Measurements from ENCODE around the gene HOXA5. TPM values are rescaled to one million over a fixed set of nuclear protein-coding genes. Genes with fewer than 3 reads are reported as not detected.

Gene HOXA5
- total and polyA plus RNA-seq, 2 donors (not counting 3 experiments of a cell fraction or from before 2014, with no cell fraction given) = 18.6 to 18.8 TPM

- Histone ChIP-seq H4K20me1 (replicated peaks; ENCODE audit: control insufficient read depth, extremely low read depth, insufficient read depth, low read length) (no peaks in the 10 kb centered on the region), H3K27me3 (ENCODE audit: control insufficient read depth in 2 of 2, insufficient read depth in 2 of 2, low read length in 2 of 2) (no peaks in the 10 kb centered on the region), H3K36me3 (ENCODE audit: control insufficient read depth in 2 of 2, extremely low read depth in 1 of 2, insufficient read depth in 2 of 2, low read length in 2 of 2) (peaks cover 0 to 5% of the 10 kb centered on the region in 2 experiments), H3K9ac (replicated peaks; ENCODE audit: extremely low read depth, insufficient read depth, low read length) (peak overlapping the region; percentile 80), H3K4me3 (replicated peaks in 1 of 3; ENCODE audit: insufficient read depth in 1 of 3, low read depth in 1 of 3, low read length in 3 of 3) (peak overlapping the region in 2 of 3 experiments; percentile 3 to 84), H2AFZ (ENCODE audit: low read depth, low read length) (no peak overlapping the region), H3K9me3 (replicated peaks; ENCODE audit: control insufficient read depth, insufficient read depth, low read length) (no peaks in the 10 kb centered on the region), H3K4me1 (ENCODE audit: control insufficient read depth, extremely low read depth, insufficient read depth, low read length) (peaks cover 76% of the 10 kb centered on the region), H3K79me2 (ENCODE audit: control insufficient read depth, insufficient read depth, low read length) (peaks cover 76% of the 10 kb centered on the region), H3K27ac (ENCODE audit: insufficient read depth, low read depth, low read length) (peak overlapping the region; percentile 96), H3K4me2 (ENCODE audit: insufficient read depth, low read length) (peak overlapping the region; percentile 97), H3K9me1 (replicated peaks; ENCODE audit: control insufficient read depth, extremely low read depth, insufficient read depth, low read length) (no peaks in the 10 kb centered on the region)
- DNase-seq (ENCODE audit: low read depth, low spot score) = peak; percentile 75
- CTCF ChIA-PET = interaction anchor here (0.9 to 3.7 kb wide), 4 partner anchors 8 to 742 kb away, joined by 3 to 36 read pairs (median 6); partner anchors contain the start of gene HOXA1
- FAIRE-seq = peak; percentile 55
- POLR2A ChIA-PET = interaction anchor here (1.4 kb wide), 1 partner anchor 54 kb away, joined by 4 read pairs; the partner anchor contains the start of gene HOXA9
- dilution Hi-C loops (cut with MboI; ENCODE audit: extremely low pct_ligation_motif_present, low sequenced_read_pairs) = no loop called here
- no TSS peak for BruUV-seq (replicated peaks)
- no peak for TF ChIP-seq POLR2AphosphoS5 (IDR thresholded peaks at IDR 0.05; ENCODE audit: insufficient read depth, low read depth, low read length)
- no peak for TF ChIP-seq POLR2A (IDR thresholded peaks at IDR 0.05; ENCODE audit: low read depth, low read length)
- intact Hi-C loops (cut with micrococcal nuclease) = loop anchor here (10.0 kb wide), 1 partner anchor 957 kb away; the partner anchor contains the start of gene NFE2L3
Observed at GRCh38 chr7:27111751-27112277, 31.7 kb downstream of the HOXA5 start.

- peak overlapping the region in 2 of 3 experiments; percentile 3 to 84 for H3K4me3 ChIP-seq (replicated peaks in 1 of 3; ENCODE audit: insufficient read depth in 1 of 3, low read depth in 1 of 3, low read length in 3 of 3)
- peaks cover 76% of the 10 kb centered on the region for H3K4me1 ChIP-seq (ENCODE audit: control insufficient read depth, extremely low read depth, insufficient read depth, low read length)
- ChIA-PET CTCF (interaction anchor here (0.8 to 3.7 kb wide), 7 partner anchors 9 to 429 kb away, joined by 3 to 36 read pairs (median 5); partner anchors contain the start of genes HOXA1 and HOXA4), POLR2A (interaction anchor here (1.4 kb wide), 1 partner anchor 54 kb away, joined by 4 read pairs; the partner anchor contains the start of gene HOXA9)
- peaks cover 74% of the 10 kb centered on the region for H3K79me2 ChIP-seq (ENCODE audit: control insufficient read depth, insufficient read depth, low read length)
- no TSS peak for BruUV-seq (replicated peaks)
- H3K4me2 ChIP-seq (ENCODE audit: insufficient read depth, low read length) = peak overlapping the region; percentile 97
- H3K9me3 ChIP-seq (replicated peaks; ENCODE audit: control insufficient read depth, insufficient read depth, low read length) = no peaks in the 10 kb centered on the region
- no peaks in the 10 kb centered on the region for H3K27me3 ChIP-seq (ENCODE audit: control insufficient read depth in 2 of 2, insufficient read depth in 2 of 2, low read length in 2 of 2)
- no peaks in the 10 kb centered on the region for H4K20me1 ChIP-seq (replicated peaks; ENCODE audit: control insufficient read depth, extremely low read depth, insufficient read depth, low read length)
- dilution Hi-C loops (cut with MboI; ENCODE audit: extremely low pct_ligation_motif_present, low sequenced_read_pairs) = no loop called here
- DNase-seq (ENCODE audit: low read depth, low spot score) (peak; percentile 87), FAIRE-seq (peak; percentile 62)
- H3K9me1 ChIP-seq (replicated peaks; ENCODE audit: control insufficient read depth, extremely low read depth, insufficient read depth, low read length) = no peaks in the 10 kb centered on the region
- H3K9ac ChIP-seq (replicated peaks; ENCODE audit: extremely low read depth, insufficient read depth, low read length) = peak overlapping the region; percentile 80
- peaks cover 0 to 5% of the 10 kb centered on the region in 2 experiments for H3K36me3 ChIP-seq (ENCODE audit: control insufficient read depth in 2 of 2, extremely low read depth in 1 of 2, insufficient read depth in 2 of 2, low read length in 2 of 2)
- TF ChIP-seq FOS (IDR thresholded peaks at IDR 0.05; ENCODE audit: borderline replicate concordance, insufficient read depth, low read length) (peak; percentile 87), GATA2 (IDR thresholded peaks at IDR 0.05; ENCODE audit: insufficient read depth, insufficient read length, low read depth, low read length) (no peak), POLR2AphosphoS5 (IDR thresholded peaks at IDR 0.05; ENCODE audit: insufficient read depth, low read depth, low read length) (peak; percentile 86), JUN (IDR thresholded peaks at IDR 0.05; ENCODE audit: borderline replicate concordance, insufficient read depth, insufficient read length, low read depth) (peak; percentile 88), MAX (IDR thresholded peaks at IDR 0.05; ENCODE audit: insufficient read depth, insufficient read length) (no peak), CTCF (IDR thresholded peaks at IDR 0.05; ENCODE audit: extremely low read depth in 1 of 2, insufficient read depth in 1 of 2, low read depth in 1 of 2, low read length in 2 of 2) (peak in 1 of 2 donors; percentile 9), MYC (IDR thresholded peaks at IDR 0.05; ENCODE audit: low read depth, low read length) (peak; percentile 61)
- intact Hi-C loops (cut with micrococcal nuclease) = loop anchor here (10.0 kb wide), 1 partner anchor 956 kb away; the partner anchor contains the start of gene NFE2L3
- H3K27ac ChIP-seq (ENCODE audit: insufficient read depth, low read depth, low read length) = peak overlapping the region; percentile 96
- H2AFZ ChIP-seq (ENCODE audit: low read depth, low read length) = no peak overlapping the region
Observed at GRCh38 chr7:27111042-27111750, 32.3 kb downstream of the HOXA5 start.
